Activated CD4-positive, alpha-beta memory T cell treated with anti-CD3 and anti-CD28 coated beads for 36 hours (primary cell): ENCODE results near the gene RBMX. TPM values are rescaled to one million over a fixed set of nuclear protein-coding genes. Genes with fewer than 3 reads are reported as not detected.
A peak's percentile ranks its signal among the peaks of the same experiment; 100 is the strongest.

Source experiments
- CTCF ChIA-PET: fragments of 350-600 bp; sonication (Branson Sonifier 250); formaldehyde crosslinking; loops from one replicate; lab custom pipeline; 2021; ENCODE audit warnings: antibody characterized with exemption, inconsistent platforms; lab: Charles Lee
- POLR2A ChIA-PET: fragments of 350-600 bp; sonication (Branson Sonifier 250); formaldehyde crosslinking; loops from one replicate; lab custom pipeline; 2021; ENCODE audit warnings: antibody characterized with exemption; lab: Charles Lee
- DNase-seq: peaks from one replicate; pipeline ENCODE4 v3.0.0-alpha.2; 2020
- H3K27ac Mint-ChIP-seq: one replicate; pipeline ENCODE4 v1.8.0; 2021; ENCODE audit warnings: mixed read lengths
- H3K27me3 Mint-ChIP-seq: one replicate; pipeline ENCODE4 v1.8.0; 2021; ENCODE audit warnings: mixed read lengths
- H3K36me3 Mint-ChIP-seq: one replicate; pipeline ENCODE4 v1.8.0; 2021; ENCODE audit warnings: mixed read lengths
- H3K4me1 Mint-ChIP-seq: one replicate; pipeline ENCODE4 v1.8.0; 2021; ENCODE audit warnings: low read depth, mixed read lengths
- H3K4me3 Mint-ChIP-seq: one replicate; pipeline ENCODE4 v1.8.0; 2021; ENCODE audit warnings: mild to moderate bottlenecking, mixed read lengths
- H3K9me3 Mint-ChIP-seq: one replicate; pipeline ENCODE4 v1.8.0; 2021; ENCODE audit warnings: mixed read lengths
- intact Hi-C: fragments of 100-400 bp; cut with micrococcal nuclease; formaldehyde crosslinking; loops from one replicate; pipeline ENCODE4 v1.15.1; 2023
- total RNA-seq, 2 experiments: library from RNA; stranded (reverse); gene quantifications; one replicate each; pipeline ENCODE4 v1.2.3, GENCODE V29; 2021

Gene RBMX
- total RNA-seq, 2 experiments from 2014 or later = 269 to 271 TPM

DNA sequence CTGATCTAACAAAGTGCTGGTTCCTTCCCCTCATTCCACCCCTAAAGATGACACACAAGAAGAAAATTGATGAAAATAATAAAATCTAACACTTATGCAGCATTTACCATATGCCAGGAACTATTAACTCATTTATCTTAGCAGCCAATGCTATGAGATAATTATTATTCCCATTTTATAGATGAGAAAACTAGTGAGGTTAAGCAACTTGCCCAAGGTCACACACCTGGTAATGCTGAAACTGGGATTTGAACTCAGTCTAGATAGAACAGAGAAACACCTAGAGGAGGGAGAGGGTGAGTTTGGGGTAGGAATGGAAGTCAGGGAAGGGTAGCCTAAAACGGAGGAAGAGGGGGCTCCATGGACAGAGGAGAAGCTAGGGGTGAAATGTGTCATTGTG, 18.6 kb downstream of the RBMX start:
- peaks cover 42% of the 10 kb centered on the region for H3K36me3 Mint-ChIP-seq
- no peaks in the 10 kb centered on the region for H3K27me3 Mint-ChIP-seq
- DNase-seq = no peak
- peak overlapping the region; percentile 75 for H3K27ac Mint-ChIP-seq
- no peak overlapping the region for H3K4me3 Mint-ChIP-seq
- intact Hi-C loops = no loop called here
- no peaks in the 10 kb centered on the region for H3K9me3 Mint-ChIP-seq
- ChIA-PET POLR2A (no interaction called here), CTCF (no interaction called here)
- H3K4me1 Mint-ChIP-seq = peaks cover 54% of the 10 kb centered on the region

DNA sequence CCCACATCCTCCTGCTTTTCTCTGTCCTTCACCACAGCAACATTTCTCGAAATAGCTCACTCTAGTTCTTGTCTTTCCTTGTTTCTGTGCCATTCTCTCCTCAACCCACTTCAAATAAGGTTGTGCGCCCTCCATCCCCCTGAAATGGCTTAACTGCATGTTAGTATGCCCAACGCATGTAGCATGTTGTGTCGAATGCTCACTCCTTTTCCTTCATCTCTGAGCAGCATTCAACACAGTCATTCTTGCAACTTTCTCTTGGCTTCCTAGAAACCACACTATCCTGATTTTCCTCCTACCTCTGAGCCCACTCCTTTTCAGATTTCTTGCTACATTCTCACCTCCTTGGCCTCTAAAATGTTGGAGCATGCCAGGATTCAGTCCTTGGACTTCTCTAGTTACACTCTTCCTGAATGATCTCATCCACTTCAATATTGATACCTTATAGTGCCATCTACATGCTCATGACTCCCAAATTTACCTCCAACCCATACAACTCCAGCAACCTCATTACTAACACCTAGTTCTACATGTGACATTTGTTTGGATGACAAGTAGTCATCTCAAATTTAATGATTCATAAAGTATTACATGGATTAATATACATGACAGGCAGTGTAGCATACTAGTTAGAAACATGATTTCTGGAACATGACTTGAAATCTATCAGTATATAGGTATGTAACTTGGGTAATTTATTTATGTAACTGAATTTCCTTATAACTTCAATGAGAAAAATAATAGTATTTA, 22.3 kb downstream of the RBMX start:
- Mint-ChIP-seq H3K27me3 (no peaks in the 10 kb centered on the region), H3K4me3 (no peak overlapping the region), H3K4me1 (peaks cover 50% of the 10 kb centered on the region), H3K27ac (peak overlapping the region; percentile 59), H3K9me3 (no peaks in the 10 kb centered on the region), H3K36me3 (peaks cover 41% of the 10 kb centered on the region)
- POLR2A ChIA-PET = no interaction called here
- no peak for DNase-seq
- CTCF ChIA-PET = no interaction called here
- intact Hi-C loops = no loop called here

DNA sequence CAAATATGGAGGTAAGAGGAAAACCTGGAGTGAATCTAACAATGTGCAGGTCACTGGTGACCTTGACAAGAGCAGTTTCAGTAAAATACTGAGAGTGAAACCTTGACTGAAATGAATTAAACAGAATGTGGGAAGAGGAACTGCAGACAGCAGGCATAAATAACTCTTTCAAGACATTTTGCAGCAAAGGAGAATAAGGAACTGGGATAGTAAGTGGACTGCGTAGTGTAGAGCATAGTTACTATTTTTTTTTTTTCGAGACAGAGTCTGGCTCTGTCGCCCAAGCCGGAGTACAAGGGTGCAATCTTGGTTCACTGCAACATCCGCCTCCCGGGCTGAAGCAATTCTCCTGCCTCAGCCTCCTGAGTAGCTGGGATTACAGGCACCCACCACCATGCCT, 24.0 kb downstream of the RBMX start:
- CTCF ChIA-PET = no interaction called here
- H3K27me3 Mint-ChIP-seq = no peaks in the 10 kb centered on the region
- H3K9me3 Mint-ChIP-seq = no peaks in the 10 kb centered on the region
- POLR2A ChIA-PET = no interaction called here
- H3K4me1 Mint-ChIP-seq = peaks cover 46% of the 10 kb centered on the region
- peak overlapping the region; percentile 65 for H3K27ac Mint-ChIP-seq
- no peak overlapping the region for H3K4me3 Mint-ChIP-seq
- H3K36me3 Mint-ChIP-seq = peaks cover 38% of the 10 kb centered on the region
- DNase-seq = no peak
- intact Hi-C loops = no loop called here

DNA sequence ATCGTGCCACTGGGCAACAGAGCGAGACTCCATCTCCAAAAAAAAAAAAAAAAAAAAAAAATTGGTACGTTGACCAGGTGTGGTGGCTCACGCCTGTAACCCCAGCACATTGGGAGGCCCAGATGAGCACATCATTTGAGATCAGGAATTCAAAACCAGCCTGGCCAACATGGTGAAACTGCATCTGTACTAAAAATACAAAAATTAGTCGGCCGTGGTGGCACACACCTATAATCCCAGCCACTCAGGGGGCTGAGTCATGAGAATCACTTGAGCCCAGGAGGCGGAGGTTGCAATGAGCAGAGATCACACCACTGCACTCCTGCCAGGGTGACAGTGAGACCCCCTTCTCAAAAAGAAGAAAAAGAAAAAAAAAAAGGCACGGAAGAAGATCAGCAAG, 24.5 kb downstream of the RBMX start:
- peaks cover 36% of the 10 kb centered on the region for H3K36me3 Mint-ChIP-seq
- H3K9me3 Mint-ChIP-seq = no peaks in the 10 kb centered on the region
- intact Hi-C loops = no loop called here
- no peaks in the 10 kb centered on the region for H3K27me3 Mint-ChIP-seq
- DNase-seq = no peak
- no peak overlapping the region for H3K4me3 Mint-ChIP-seq
- peaks cover 44% of the 10 kb centered on the region for H3K4me1 Mint-ChIP-seq
- ChIA-PET CTCF (no interaction called here), POLR2A (interaction anchor here (0.6 kb wide), 1 partner anchor 110 kb away, joined by 3 read pairs; no protein-coding TSS in a partner anchor)
- H3K27ac Mint-ChIP-seq = peak overlapping the region; percentile 65

DNA sequence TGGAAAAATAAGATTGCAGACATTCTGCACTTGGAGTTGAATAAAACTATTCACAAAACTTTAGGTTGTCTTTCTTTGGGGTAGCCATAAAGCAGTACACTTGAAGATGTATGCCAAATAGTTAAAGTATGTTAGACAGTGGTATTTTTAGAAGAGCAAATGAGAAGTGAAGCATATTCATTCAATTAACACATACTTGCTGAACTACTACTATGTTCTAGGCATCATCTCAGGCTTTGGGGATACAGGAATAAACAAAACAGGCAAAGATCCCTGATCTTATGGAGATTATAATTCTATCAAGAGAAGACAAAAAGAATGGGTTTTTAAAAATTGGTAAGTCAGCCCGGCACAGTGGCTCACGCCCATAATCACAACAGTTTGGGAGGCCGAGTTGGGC, 29.0 kb downstream of the RBMX start:
- DNase-seq = no peak
- peaks cover 33% of the 10 kb centered on the region for H3K36me3 Mint-ChIP-seq
- peaks cover 21% of the 10 kb centered on the region for H3K4me1 Mint-ChIP-seq
- ChIA-PET CTCF (no interaction called here), POLR2A (no interaction called here)
- intact Hi-C loops = no loop called here
- H3K9me3 Mint-ChIP-seq = no peaks in the 10 kb centered on the region
- H3K27ac Mint-ChIP-seq = no peak overlapping the region
- no peak overlapping the region for H3K4me3 Mint-ChIP-seq
- H3K27me3 Mint-ChIP-seq = no peaks in the 10 kb centered on the region

DNA sequence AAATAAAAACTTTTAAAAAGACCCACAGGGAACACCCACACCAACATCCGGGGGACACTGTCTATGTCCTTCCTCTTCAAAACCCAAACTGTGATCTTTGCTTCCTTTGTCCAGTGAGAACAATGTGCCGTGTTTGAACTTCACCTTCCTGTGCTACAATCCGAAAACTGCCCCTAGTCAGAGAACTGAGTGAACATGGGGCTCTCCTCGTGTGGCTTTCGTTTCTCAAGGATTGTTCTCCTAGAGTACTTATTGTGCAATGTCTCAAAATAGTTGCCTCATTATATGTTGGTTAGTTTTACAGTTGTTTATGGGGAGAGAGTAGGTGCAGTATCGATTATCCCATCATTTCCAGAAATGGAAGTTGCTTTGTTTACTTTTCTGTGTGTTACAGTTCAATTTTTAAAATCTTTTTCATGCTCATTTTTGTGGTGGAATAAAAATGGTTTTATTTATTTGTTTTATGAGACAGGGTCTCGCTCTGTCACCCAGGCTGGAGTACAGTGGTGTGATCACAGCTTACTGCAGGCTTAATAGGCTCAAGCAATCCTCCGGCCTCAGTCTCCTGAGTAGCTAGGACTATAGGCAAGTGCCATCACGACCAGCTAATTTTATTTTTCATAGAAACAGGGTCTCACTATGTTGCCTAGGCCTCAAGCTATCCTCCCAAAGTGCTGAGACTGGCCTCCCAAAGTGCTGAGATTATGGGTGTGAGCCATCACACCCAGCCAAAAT, 29.9 kb downstream of the RBMX start:
- POLR2A ChIA-PET = no interaction called here
- Mint-ChIP-seq H3K27ac (no peak overlapping the region), H3K27me3 (no peaks in the 10 kb centered on the region), H3K9me3 (no peaks in the 10 kb centered on the region), H3K4me1 (peaks cover 16% of the 10 kb centered on the region), H3K4me3 (no peak overlapping the region), H3K36me3 (peaks cover 33% of the 10 kb centered on the region)
- DNase-seq = no peak
- intact Hi-C loops = no loop called here
- CTCF ChIA-PET = no interaction called here

DNA sequence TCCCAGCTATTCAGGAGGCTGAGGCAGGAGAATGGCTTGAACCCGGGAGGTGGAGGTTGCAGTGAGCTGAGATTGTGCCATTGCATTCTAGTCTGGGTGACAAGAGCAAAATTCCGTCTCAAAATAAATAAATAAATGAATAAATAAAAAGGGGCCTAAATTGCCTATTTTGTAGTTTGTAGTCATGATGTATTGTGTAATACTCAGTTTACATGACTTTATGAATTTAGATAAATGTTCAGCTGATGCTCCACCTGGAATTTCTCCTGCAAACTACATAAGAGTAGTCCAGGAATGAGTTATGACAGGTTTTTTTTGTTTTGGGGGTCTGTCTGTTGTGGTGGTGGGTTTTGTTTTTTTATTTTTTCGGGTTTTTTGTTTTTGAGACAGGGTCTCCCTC, 31.1 kb downstream of the RBMX start:
- no peaks in the 10 kb centered on the region for H3K27me3 Mint-ChIP-seq
- peaks cover 32% of the 10 kb centered on the region for H3K36me3 Mint-ChIP-seq
- ChIA-PET CTCF (no interaction called here), POLR2A (interaction anchor here (0.6 kb wide), 1 partner anchor 51 kb away, joined by 3 read pairs; no protein-coding TSS in a partner anchor)
- H3K27ac Mint-ChIP-seq = no peak overlapping the region
- no peak overlapping the region for H3K4me3 Mint-ChIP-seq
- H3K9me3 Mint-ChIP-seq = no peaks in the 10 kb centered on the region
- intact Hi-C loops = no loop called here
- DNase-seq = no peak
- peaks cover 13% of the 10 kb centered on the region for H3K4me1 Mint-ChIP-seq

DNA sequence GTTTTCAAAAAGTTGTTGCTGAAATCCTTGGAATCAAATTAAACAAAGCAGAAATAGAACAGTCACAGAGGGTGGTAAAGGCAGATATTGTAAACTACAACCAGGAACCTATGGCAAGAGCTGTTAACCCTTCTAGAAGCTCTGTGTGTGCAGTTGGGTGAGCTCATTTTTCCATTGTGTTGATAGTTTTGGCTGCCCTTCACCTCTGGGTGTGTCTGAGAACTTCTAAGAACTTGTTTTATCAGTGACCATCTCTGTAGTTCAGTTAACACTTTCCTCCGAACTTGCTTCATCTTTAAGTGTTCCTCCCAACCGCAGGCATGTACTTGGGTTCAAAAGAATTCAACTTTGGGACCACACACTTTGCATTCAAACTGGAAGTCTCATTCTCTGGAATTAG, 32.7 kb downstream of the RBMX start:
- Mint-ChIP-seq H3K27me3 (no peaks in the 10 kb centered on the region), H3K4me3 (no peak overlapping the region), H3K9me3 (no peaks in the 10 kb centered on the region), H3K36me3 (peaks cover 27% of the 10 kb centered on the region), H3K27ac (peak overlapping the region; percentile 5), H3K4me1 (peaks cover 6% of the 10 kb centered on the region)
- intact Hi-C loops = no loop called here
- POLR2A ChIA-PET = no interaction called here
- CTCF ChIA-PET = no interaction called here
- no peak for DNase-seq

DNA sequence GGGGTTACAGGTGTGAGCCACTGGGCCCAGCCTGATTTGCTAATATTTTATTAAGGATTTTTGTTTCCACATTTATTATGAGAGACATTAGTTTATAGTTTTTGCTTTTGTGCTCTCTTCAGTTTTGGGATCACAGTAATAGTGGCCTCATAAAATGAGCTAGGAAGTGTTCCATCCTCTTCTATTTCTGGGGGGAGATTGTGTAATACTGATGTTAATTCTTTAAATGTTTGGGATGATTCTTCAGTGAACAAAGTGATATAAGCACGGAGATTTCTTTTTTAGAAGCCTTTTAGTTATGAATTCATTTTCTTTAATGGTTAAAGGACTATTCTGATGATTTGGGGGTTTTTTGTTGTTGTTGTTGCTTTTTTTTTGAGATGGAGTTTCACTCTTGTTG, 41.3 kb downstream of the RBMX start:
- ChIA-PET CTCF (no interaction called here), POLR2A (no interaction called here)
- intact Hi-C loops = no loop called here
- Mint-ChIP-seq H3K4me3 (no peak overlapping the region), H3K4me1 (no peaks in the 10 kb centered on the region), H3K9me3 (no peaks in the 10 kb centered on the region), H3K27me3 (no peaks in the 10 kb centered on the region), H3K36me3 (peaks cover 9% of the 10 kb centered on the region), H3K27ac (no peak overlapping the region)
- no peak for DNase-seq

DNA sequence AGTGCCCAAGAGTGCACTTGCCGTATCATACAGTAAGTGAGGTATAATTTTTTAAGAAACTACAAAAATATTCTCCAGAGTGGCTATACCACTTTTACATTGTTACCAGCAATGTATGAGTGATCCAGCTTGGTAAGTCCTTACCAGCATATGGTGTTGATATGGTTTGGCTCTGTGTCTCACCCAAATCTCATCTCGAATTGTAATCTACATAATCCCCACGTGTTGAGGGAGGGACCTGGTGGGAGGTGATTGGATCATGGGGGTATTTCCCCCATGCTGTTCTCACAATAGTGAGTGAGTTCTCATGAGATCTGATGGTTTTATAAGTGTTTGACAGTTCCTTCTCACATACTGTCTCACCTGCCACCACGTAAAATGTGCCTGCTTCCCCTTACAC, 44.8 kb downstream of the RBMX start:
- H3K27me3 Mint-ChIP-seq = no peaks in the 10 kb centered on the region
- DNase-seq = no peak
- ChIA-PET POLR2A (no interaction called here), CTCF (no interaction called here)
- H3K36me3 Mint-ChIP-seq = peaks cover 4% of the 10 kb centered on the region
- no peaks in the 10 kb centered on the region for H3K4me1 Mint-ChIP-seq
- no peaks in the 10 kb centered on the region for H3K9me3 Mint-ChIP-seq
- H3K27ac Mint-ChIP-seq = no peak overlapping the region
- intact Hi-C loops = no loop called here
- no peak overlapping the region for H3K4me3 Mint-ChIP-seq

DNA sequence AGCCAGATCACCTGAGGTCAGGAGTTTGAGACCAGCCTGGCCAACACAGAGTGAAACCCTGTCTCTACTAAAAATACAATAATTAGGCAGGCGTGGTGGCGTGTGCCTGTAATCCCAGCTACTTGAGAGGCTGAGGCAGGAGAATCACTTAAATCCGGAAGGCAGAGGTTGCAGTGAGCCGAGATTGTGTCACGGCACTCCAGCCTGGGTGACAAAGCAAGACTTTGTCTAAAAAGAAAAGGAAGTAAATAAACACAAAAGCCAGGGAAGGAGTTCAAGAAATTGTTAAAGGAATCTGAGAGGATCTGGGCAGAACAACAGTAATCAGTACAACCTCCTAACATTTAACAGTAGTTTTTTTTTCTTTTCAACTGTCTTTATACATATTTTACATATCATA, 51.1 kb downstream of the RBMX start:
- no peaks in the 10 kb centered on the region for H3K4me1 Mint-ChIP-seq
- H3K27me3 Mint-ChIP-seq = no peaks in the 10 kb centered on the region
- H3K4me3 Mint-ChIP-seq = no peak overlapping the region
- H3K27ac Mint-ChIP-seq = no peak overlapping the region
- H3K36me3 Mint-ChIP-seq = peaks cover 2% of the 10 kb centered on the region
- no peaks in the 10 kb centered on the region for H3K9me3 Mint-ChIP-seq
- CTCF ChIA-PET = no interaction called here
- DNase-seq = no peak
- intact Hi-C loops = no loop called here
- POLR2A ChIA-PET = no interaction called here

DNA sequence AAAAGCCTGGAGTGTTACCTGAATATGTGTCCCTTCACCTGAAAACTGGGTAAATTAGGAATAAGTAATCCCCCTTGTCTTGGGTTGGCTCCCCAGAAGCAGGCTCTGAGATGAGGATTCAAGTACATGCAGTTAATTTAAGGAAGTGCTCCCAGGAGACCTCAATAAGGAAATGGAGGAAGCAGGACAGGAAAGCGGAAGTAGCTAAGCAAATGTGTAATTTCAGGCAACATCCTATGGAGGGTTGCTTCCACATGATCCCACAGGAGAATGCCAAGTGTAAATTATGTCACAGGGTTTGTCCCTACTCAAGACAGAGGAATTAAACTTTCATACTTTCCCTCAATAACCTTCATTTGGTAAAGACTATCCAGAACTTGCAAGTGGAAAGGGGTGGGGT, 51.7 kb downstream of the RBMX start:
- Mint-ChIP-seq H3K4me1 (no peaks in the 10 kb centered on the region), H3K4me3 (no peak overlapping the region), H3K27ac (no peak overlapping the region), H3K36me3 (peaks cover 2% of the 10 kb centered on the region), H3K27me3 (no peaks in the 10 kb centered on the region), H3K9me3 (no peaks in the 10 kb centered on the region)
- ChIA-PET POLR2A (no interaction called here), CTCF (no interaction called here)
- no peak for DNase-seq
- intact Hi-C loops = no loop called here

DNA sequence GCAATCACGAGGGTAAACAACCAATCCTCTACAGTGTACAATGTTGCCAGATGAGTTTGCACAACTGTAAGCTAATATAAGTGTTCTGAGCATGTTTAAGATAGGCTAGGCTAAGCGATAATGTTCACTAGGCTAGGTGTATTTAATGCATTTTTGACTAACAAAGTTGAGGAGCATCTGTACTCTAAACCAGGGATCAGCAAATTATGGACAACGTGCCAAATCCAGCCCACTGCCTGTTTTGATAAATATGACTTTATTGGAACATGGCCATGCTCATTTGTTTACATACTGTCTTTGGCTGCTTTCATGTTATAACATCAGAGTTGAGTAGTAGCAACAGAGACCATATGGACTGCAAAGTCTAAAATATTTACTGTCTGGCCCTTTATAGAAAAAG, 53.5 kb downstream of the RBMX start:
- Mint-ChIP-seq H3K36me3 (peaks cover 2% of the 10 kb centered on the region), H3K9me3 (no peaks in the 10 kb centered on the region), H3K4me3 (no peak overlapping the region), H3K27me3 (no peaks in the 10 kb centered on the region), H3K4me1 (no peaks in the 10 kb centered on the region), H3K27ac (no peak overlapping the region)
- CTCF ChIA-PET = no interaction called here
- POLR2A ChIA-PET = no interaction called here
- intact Hi-C loops = no loop called here
- no peak for DNase-seq
